Mesendoderm (in vitro differentiated cells): ENCODE results near the gene CDK19.
"Not testable (repeated sequence)": the region's sequence is repeated elsewhere in the genome, so short reads cannot be mapped to it uniquely, and the experiment has no call there.

Source experiments
- DNase-seq: peaks from one replicate; pipeline ENCODE4 v3.0.0; 2013
- H2AK5ac ChIP-seq: 2 replicates; pipeline ENCODE4 v1.6.1; 2013; ENCODE audit warnings: low read length, inconsistent platforms
- H2BK120ac ChIP-seq: 2 replicates; pipeline ENCODE4 v1.6.1; 2013; ENCODE audit warnings: low read depth, mild to moderate bottlenecking, low read length, moderate library complexity, mixed read lengths
- H2BK15ac ChIP-seq: replicated peaks from 2 replicates; pipeline ENCODE4 v1.6.1; 2013; ENCODE audit warnings: low read depth, mild to moderate bottlenecking, moderate library complexity
- H2BK5ac ChIP-seq: 2 replicates; pipeline ENCODE4 v1.6.1; 2013; ENCODE audit warnings: low read length, inconsistent platforms
- H3K18ac ChIP-seq: 2 replicates; pipeline ENCODE4 v1.6.1; 2013; ENCODE audit warnings: mild to moderate bottlenecking, low read length, mixed read lengths
- H3K23ac ChIP-seq: one replicate; pipeline ENCODE4 v1.6.1; 2013; ENCODE audit warnings: low read length
- H3K27ac ChIP-seq: 2 replicates; pipeline ENCODE4 v1.5.1; 2013; ENCODE audit warnings: low read depth, mild to moderate bottlenecking, inconsistent platforms, low read length, moderate library complexity
- H3K27me3 ChIP-seq: 2 replicates; pipeline ENCODE4 v1.6.1; 2013; ENCODE audit warnings: low read length, control low read depth, mild to moderate bottlenecking, inconsistent platforms; ENCODE audit not compliant: insufficient read depth, poor library complexity
- H3K36me3 ChIP-seq: 2 replicates; pipeline ENCODE4 v1.6.1; 2013; ENCODE audit warnings: low read length, inconsistent platforms; ENCODE audit not compliant: control insufficient read depth, insufficient read depth
- H3K4ac ChIP-seq: one replicate; pipeline ENCODE4 v1.6.1; 2013; ENCODE audit warnings: low read depth, mild to moderate bottlenecking, low read length, moderate library complexity
- H3K4me1 ChIP-seq: 2 replicates; pipeline ENCODE4 v1.6.1; 2013; ENCODE audit warnings: low read depth, low read length, inconsistent platforms; ENCODE audit not compliant: control insufficient read depth
- H3K4me2 ChIP-seq: 2 replicates; pipeline ENCODE4 v1.6.1; 2013; ENCODE audit warnings: low read length
- H3K4me3 ChIP-seq: 2 replicates; pipeline ENCODE4 v1.5.1; 2013; ENCODE audit warnings: mild to moderate bottlenecking, low read length
- H3K56ac ChIP-seq: one replicate; pipeline ENCODE4 v1.6.1; 2013; ENCODE audit warnings: low read length
- H3K79me1 ChIP-seq: 2 replicates; pipeline ENCODE4 v1.6.1; 2013; ENCODE audit warnings: low read length, inconsistent platforms
- H3K79me2 ChIP-seq: 2 replicates; pipeline ENCODE4 v1.6.1; 2013; ENCODE audit warnings: mild to moderate bottlenecking, low read length; ENCODE audit not compliant: control insufficient read depth, insufficient read depth
- H3K9ac ChIP-seq: 2 replicates; pipeline ENCODE4 v1.6.1; 2013; ENCODE audit warnings: low read length, inconsistent platforms
- H4K5ac ChIP-seq: one replicate; pipeline ENCODE4 v1.6.1; 2013; ENCODE audit warnings: low read length
- H4K8ac ChIP-seq: one replicate; pipeline ENCODE4 v1.6.1; 2013; ENCODE audit warnings: low read depth, mild to moderate bottlenecking, control low read depth, low read length, moderate library complexity
- WGBS: extraction: QIAGEN DNeasy Blood & Tissue Kit; methylation state at CpG from one replicate; pipeline ENCODE4 v1.1.7; 2013; ENCODE audit warnings: low lambda C conversion rate, missing lambda C conversion rate; ENCODE audit not compliant: insufficient coverage; ENCODE audit errors: extremely low coverage; 5-methylcytosine and 5-hydroxymethylcytosine counted together

The CDK19 gene

GRCh38 chr6:110810896-110811586 is 4.2 kb downstream of the CDK19 start:
- DNase-seq, result no peak
- Histone ChIP-seq H2BK120ac (no peak overlapping the region), H4K8ac (no peak overlapping the region), H2BK15ac (no peak overlapping the region), H4K5ac (no peak overlapping the region), H3K79me1 (peaks cover 8% of the 10 kb centered on the region), H3K27me3 (no peaks in the 10 kb centered on the region), H2AK5ac (no peak overlapping the region), H2BK5ac (no peak overlapping the region), H3K4ac (no peak overlapping the region), H3K9ac (no peak overlapping the region), H3K18ac (no peak overlapping the region), H3K4me1 (no peaks in the 10 kb centered on the region), H3K56ac (no peak overlapping the region), H3K79me2 (peaks cover 13% of the 10 kb centered on the region), H3K4me2 (no peak overlapping the region), H3K27ac (no peak overlapping the region), H3K23ac (no peak overlapping the region), H3K4me3 (no peak overlapping the region), H3K36me3 (no peaks in the 10 kb centered on the region)
- no CpG with 5 or more reads among the region's 10 CpGs for WGBS

GRCh38 chr6:110809792-110810191 is 5.5 kb downstream of the CDK19 start:
- H3K36me3 ChIP-seq, result no peaks in the 10 kb centered on the region
- no peak for DNase-seq
- no peak overlapping the region for H4K8ac ChIP-seq
- no CpG with 5 or more reads among the region's 2 CpGs for WGBS
- H2BK15ac ChIP-seq, result no peak overlapping the region
- H2AK5ac ChIP-seq, result no peak overlapping the region
- no peak overlapping the region for H2BK5ac ChIP-seq
- H3K4ac ChIP-seq, result no peak overlapping the region
- H3K4me1 ChIP-seq, result no peaks in the 10 kb centered on the region
- no peak overlapping the region for H3K56ac ChIP-seq
- H3K79me1 ChIP-seq, result peaks cover 10% of the 10 kb centered on the region
- H3K4me3 ChIP-seq, result no peak overlapping the region
- no peak overlapping the region for H3K23ac ChIP-seq
- no peak overlapping the region for H3K4me2 ChIP-seq
- no peak overlapping the region for H2BK120ac ChIP-seq
- peaks cover 13% of the 10 kb centered on the region for H3K79me2 ChIP-seq
- no peak overlapping the region for H4K5ac ChIP-seq
- H3K27me3 ChIP-seq, result no peaks in the 10 kb centered on the region
- no peak overlapping the region for H3K18ac ChIP-seq
- no peak overlapping the region for H3K9ac ChIP-seq
- no peak overlapping the region for H3K27ac ChIP-seq

GRCh38 chr6:110802175-110802574 is 13.1 kb downstream of the CDK19 start:
- H3K18ac ChIP-seq, H2BK5ac ChIP-seq, H3K4ac ChIP-seq, H3K27ac ChIP-seq, H3K4me1 ChIP-seq, H3K4me3 ChIP-seq, H3K4me2 ChIP-seq, H2AK5ac ChIP-seq, H2BK120ac ChIP-seq, H3K9ac ChIP-seq, H3K56ac ChIP-seq, DNase-seq, H3K79me1 ChIP-seq, H3K79me2 ChIP-seq, H4K5ac ChIP-seq, H3K23ac ChIP-seq, H2BK15ac ChIP-seq, H4K8ac ChIP-seq, H3K36me3 ChIP-seq, H3K27me3 ChIP-seq: not testable (repeated sequence)
- WGBS, result no CpG with 5 or more reads among the region's 3 CpGs

- Histone ChIP-seq H3K18ac (no peak overlapping the region), H2BK120ac (no peak overlapping the region), H4K5ac (no peak overlapping the region), H3K27ac (no peak overlapping the region), H4K8ac (no peak overlapping the region), H3K79me1 (peaks cover 6% of the 10 kb centered on the region), H3K4me3 (no peak overlapping the region), H3K9ac (no peak overlapping the region), H3K4me1 (no peaks in the 10 kb centered on the region), H2BK15ac (no peak overlapping the region), H3K79me2 (no peaks in the 10 kb centered on the region), H3K4ac (no peak overlapping the region), H3K23ac (no peak overlapping the region), H3K36me3 (no peaks in the 10 kb centered on the region), H2BK5ac (no peak overlapping the region), H3K27me3 (no peaks in the 10 kb centered on the region), H3K56ac (no peak overlapping the region), H2AK5ac (no peak overlapping the region), H3K4me2 (no peak overlapping the region)
- WGBS, result no CpG with 5 or more reads among the region's 4 CpGs
- DNase-seq, result no peak
Observed at GRCh38 chr6:110800839-110801196, 14.5 kb downstream of the CDK19 start.

- Histone ChIP-seq H3K79me1 (peaks cover 4% of the 10 kb centered on the region), H3K4me2 (no peak overlapping the region), H3K27ac (no peak overlapping the region), H3K79me2 (no peaks in the 10 kb centered on the region), H3K27me3 (no peaks in the 10 kb centered on the region), H3K4me3 (no peak overlapping the region), H2AK5ac (no peak overlapping the region), H3K4me1 (no peaks in the 10 kb centered on the region), H3K56ac (no peak overlapping the region), H4K5ac (no peak overlapping the region), H3K23ac (no peak overlapping the region), H3K4ac (no peak overlapping the region), H2BK120ac (no peak overlapping the region), H2BK5ac (no peak overlapping the region), H2BK15ac (no peak overlapping the region), H3K9ac (no peak overlapping the region), H3K36me3 (no peaks in the 10 kb centered on the region), H3K18ac (no peak overlapping the region), H4K8ac (no peak overlapping the region)
- no CpG with 5 or more reads among the region's 5 CpGs for WGBS
- no peak for DNase-seq
Observed at GRCh38 chr6:110800196-110800838, 15.0 kb downstream of the CDK19 start.

GRCh38 chr6:110799655-110800054 is 15.6 kb downstream of the CDK19 start:
- DNase-seq, result no peak
- Histone ChIP-seq H3K79me1 (peaks cover 4% of the 10 kb centered on the region), H3K56ac (no peak overlapping the region), H3K23ac (no peak overlapping the region), H4K5ac (no peak overlapping the region), H3K27ac (no peak overlapping the region), H3K9ac (no peak overlapping the region), H2AK5ac (no peak overlapping the region), H3K79me2 (no peaks in the 10 kb centered on the region), H3K4me3 (no peak overlapping the region), H2BK15ac (no peak overlapping the region), H4K8ac (no peak overlapping the region), H3K4me1 (no peaks in the 10 kb centered on the region), H3K4me2 (no peak overlapping the region), H3K18ac (no peak overlapping the region), H3K27me3 (no peaks in the 10 kb centered on the region), H2BK120ac (no peak overlapping the region), H3K4ac (no peak overlapping the region), H3K36me3 (no peaks in the 10 kb centered on the region), H2BK5ac (no peak overlapping the region)
- no CpG with 5 or more reads among the region's 5 CpGs for WGBS
